ENCODE data around the gene EPB42.
"Not testable (repeated sequence)": the region's sequence is repeated elsewhere in the genome, so short reads cannot be mapped to it uniquely, and the experiment has no call there.

Gene EPB42

DNA sequence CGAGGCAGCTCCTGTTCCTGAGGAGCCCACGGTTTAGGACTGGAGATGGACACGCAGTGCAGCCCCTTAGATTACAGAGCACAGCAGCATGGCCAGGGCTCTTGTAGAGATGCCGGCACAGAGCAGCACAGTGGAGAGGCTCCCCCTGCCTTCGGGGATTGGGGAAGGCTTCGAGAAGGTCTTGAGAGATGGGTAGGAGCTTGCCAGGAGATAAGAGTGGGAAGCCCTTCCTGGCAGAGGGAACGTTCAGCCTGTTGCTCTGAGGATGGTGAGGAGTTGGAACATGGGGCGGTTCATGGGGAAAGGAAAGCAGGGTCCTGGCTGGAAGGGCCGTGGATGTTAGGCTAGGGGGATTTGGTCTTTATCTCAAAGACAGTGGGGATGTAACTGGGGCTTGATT lies 10.0 kb downstream of the EPB42 start:
- DNase-seq, result no peak

- DNase-seq, result no peak
Measured at GRCh38 chr15:43210172-43210745, 10.6 kb downstream of the EPB42 start.

DNA sequence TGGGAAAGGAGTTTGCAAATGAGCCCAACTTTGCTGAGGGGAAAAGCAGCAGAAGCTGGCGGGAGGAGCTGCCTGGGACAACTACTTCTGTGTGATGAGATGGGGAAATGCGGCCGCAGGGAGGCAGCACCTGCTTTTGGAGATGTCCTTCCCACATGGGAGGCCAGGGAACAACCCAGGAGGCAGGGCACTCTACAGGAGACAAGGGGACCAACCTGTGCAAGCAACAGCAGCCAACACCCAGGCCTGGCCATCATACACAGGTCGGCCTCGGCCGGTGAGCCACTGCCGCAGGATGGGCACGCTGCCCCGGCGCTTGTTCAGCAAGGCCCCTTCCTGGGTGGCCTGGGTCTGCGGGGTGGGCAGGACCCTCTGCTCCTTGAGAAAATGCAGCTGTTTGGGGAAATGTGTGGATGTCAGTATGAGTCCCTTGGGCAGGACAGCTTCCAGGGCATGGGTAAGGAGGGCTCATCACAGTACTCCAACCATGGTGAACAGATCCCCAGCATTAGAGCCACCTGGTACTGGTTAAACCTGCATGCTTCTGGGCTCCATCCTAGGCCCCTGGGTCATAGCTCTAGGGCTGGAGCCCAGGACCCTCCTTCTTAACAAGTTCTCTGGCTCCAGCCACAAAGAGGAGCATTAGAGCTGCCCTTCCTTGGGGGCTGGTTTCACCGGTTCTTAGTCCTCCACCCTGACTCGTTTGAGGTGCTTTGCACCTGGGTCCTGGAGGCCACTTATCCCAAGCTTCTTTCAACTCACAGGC lies 11.6 kb downstream of the EPB42 start:
- no peak for DNase-seq

DNA sequence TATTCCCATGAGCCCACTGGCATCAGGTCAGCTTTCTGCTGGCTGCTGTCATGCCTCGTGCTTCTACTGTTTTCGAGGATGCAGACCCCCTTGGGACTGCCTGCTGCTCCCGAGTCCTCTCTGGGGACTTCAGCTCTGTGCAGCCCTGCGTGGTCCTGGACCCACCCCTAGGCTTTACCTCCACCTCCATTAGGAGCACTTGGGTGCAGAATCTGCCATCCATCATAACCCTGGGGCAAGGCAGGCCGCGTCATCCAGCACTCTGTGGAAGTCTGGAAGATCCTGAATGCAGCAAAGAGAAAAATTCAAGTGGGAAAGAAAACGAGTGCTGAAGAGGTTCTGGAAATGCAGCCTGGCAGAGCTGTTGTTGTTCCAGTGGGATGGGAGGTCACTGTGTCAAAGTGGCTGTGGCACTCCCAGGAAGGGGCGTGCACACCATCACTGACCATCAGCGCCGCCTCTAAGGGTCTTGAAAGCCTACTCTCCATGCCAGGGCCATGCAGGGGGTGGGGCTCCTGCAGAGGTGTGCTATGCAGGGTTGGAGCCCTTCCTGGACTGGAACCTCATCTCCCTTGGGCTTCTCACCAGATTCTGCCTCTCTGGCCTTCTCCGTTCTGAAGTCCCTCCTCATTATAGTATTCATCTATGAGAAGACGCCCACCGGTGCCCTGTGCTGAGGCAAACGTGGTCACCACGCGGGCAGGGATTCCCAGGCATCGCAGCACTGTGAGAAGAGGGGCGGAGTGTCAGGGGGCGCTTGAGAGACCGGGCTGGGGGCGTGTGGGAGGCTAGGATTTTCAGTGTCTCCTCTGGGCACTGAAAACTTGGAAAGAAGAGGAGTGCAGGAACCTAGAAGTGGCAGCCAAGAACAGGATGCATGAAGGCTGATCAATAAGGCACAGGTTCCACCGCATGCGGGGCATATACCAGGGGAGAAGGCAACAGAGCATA lies 12.5 kb downstream of the EPB42 start:
- DNase-seq, result no peak

GRCh38 chr15:43207024-43207423 lies 13.8 kb downstream of the EPB42 start:
- DNase-seq, result no peak

DNA sequence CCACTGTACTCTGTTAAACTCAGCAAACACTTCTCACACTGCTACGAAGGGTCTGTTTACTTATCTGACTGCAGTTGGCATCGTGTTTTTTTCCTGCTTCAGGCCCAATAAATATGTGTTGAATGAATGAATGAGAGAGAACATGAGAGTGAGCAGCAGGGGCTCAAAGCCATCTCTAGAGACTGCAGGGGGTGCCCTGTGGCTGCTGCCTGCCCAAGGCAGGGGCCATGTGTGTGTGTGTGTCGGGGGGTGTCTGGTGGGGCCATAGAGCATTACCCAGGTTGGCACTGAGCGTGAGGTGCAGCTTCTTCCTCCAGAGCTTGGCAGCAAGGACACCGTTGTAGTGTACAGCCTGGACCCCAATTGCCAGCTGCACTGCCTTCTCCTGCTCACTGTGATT lies 14.8 kb downstream of the EPB42 start:
- DNase-seq, result no peak

- peak; percentile 12 for DNase-seq
Measured at GRCh38 chr15:43204016-43204901, 16.6 kb downstream of the EPB42 start.

GRCh38 chr15:43199945-43200488 lies 20.8 kb downstream of the EPB42 start:
- DNase-seq, result no peak

- DNase-seq, result no peak
Measured at GRCh38 chr15:43198992-43199391, 21.8 kb downstream of the EPB42 start.

DNA sequence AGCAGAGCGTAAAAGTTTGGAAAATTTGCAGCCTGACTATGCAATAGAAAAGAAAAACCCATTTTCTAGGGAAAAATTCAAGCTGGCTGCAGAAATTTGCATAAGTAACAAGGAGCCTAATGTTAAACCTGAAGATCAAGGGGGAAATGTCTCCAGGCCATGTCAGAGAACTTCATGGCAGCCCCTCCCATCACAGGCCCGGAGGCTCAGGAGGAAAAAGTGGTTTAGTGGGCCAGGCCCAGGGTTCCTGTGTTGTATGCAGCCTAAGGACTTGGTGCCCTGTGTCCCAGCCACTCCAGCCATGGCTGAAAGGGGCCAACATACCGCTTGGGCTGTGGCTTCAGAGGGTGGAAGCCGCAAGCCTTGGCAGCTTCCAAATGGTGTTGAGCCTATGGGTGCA lies 22.3 kb downstream of the EPB42 start:
- DNase-seq, result not testable (repeated sequence)

DNA sequence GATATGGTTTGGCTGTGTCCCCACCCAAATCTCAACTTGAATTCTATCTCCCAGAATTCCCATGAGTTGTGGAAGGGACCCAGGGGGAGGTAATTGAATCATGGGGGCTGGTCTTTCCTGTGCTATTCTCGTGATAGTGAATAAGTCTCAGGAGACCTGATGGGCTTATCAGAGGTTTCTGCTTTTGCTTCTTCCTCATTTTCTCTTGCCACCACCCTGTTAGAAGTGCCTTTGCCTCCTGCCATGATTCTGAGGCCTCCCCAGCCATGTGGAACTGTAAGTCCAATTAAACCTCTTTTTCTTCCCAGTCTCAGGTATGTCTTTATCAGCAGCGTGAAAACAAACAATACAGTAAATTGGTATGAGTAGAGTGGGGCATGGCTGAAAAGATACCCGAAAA lies 23.0 kb downstream of the EPB42 start:
- DNase-seq, result not testable (repeated sequence)

DNA sequence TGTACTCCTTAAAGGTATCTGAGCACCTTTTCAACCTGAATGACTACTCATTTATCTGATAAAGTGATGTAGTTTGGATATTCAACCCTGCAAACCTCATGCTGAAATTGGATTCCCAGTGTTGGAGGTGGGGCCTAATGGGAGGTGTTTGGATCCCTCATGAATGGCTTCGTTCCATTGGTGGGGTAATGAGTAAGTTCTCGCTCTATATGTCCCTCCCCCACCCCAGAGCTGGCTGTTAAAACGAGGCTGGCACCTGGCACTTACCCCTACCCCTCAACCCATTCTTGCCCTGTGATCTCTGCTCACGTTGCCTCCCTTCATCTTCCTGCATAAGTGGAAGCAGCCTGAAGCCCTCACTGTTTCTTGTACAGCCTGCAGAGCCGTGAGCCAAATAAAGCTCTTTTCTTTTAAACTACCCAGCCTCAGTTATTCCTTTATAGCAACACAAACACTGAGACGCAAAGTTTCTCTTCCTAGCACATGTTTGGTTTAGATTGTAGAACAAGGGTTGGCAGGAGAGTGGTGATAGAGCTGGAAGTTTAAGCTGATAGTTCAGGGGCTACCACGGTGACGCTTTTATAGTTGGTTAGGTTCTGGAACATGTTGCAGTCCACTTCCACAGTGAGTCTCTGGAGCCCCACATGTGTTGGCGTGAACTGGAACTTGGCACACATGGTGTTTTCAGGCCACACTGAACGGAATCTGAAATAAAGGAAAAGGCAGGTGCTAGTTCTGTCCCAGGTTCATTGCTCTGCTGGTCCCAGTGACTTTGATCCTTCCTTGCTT lies 23.9 kb downstream of the EPB42 start:
- DNase-seq, result no peak

- DNase-seq, result no peak
Measured at GRCh38 chr15:43194795-43195194, 26.0 kb downstream of the EPB42 start.

DNA sequence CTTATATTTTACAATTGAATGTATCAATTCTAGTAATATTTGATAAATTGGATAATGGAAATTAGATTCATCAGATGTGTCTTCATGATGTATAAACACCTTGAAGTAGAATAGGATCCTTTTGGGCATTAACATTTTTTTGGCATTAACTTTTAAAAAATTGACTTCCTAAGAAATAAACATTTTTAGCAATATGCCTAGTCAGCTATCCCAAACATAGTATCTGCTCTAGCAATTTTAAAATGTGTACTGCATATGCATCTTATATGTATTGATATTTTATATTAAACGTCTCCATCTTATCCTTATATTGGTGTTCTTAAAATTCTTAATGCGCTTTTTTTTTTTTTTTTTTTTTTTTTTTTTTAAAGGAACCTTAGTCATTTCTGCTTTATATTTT lies 27.1 kb downstream of the EPB42 start:
- no peak for DNase-seq

- DNase-seq, result no peak
Measured at GRCh38 chr15:43190178-43190577, 30.6 kb downstream of the EPB42 start.

GRCh38 chr15:43189296-43189695 lies 31.5 kb downstream of the EPB42 start:
- no peak for DNase-seq

DNA sequence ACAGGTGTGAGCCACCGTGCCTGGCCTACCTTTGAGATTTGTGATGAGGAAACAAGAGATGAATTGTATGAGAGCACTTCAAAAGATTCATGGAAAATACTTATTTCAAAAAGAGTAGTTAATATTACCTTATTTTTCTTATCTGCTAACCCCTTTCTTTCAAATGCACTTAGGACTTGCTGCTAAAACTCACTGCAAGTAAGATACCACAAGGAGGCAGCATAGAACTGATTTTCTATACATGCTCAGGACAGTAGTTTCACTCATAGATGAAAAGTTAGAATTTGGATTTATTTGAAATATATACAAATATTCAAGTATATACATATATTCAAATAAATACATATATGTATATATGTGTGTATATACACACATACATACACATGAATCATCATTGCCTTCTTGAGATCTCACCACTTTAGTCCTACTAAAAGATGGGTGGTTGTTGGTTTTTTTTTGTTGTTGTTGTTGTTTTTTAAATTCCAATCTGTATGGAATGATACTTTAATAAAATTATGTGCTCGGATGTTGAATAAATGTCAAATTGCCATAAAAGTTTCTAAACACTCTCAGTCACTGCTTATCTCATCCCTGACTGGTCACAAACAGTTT lies 33.2 kb downstream of the EPB42 start:
- DNase-seq, result peak; percentile 35

GRCh38 chr15:43186003-43186353 lies 34.8 kb downstream of the EPB42 start:
- DNase-seq, result no peak

DNA sequence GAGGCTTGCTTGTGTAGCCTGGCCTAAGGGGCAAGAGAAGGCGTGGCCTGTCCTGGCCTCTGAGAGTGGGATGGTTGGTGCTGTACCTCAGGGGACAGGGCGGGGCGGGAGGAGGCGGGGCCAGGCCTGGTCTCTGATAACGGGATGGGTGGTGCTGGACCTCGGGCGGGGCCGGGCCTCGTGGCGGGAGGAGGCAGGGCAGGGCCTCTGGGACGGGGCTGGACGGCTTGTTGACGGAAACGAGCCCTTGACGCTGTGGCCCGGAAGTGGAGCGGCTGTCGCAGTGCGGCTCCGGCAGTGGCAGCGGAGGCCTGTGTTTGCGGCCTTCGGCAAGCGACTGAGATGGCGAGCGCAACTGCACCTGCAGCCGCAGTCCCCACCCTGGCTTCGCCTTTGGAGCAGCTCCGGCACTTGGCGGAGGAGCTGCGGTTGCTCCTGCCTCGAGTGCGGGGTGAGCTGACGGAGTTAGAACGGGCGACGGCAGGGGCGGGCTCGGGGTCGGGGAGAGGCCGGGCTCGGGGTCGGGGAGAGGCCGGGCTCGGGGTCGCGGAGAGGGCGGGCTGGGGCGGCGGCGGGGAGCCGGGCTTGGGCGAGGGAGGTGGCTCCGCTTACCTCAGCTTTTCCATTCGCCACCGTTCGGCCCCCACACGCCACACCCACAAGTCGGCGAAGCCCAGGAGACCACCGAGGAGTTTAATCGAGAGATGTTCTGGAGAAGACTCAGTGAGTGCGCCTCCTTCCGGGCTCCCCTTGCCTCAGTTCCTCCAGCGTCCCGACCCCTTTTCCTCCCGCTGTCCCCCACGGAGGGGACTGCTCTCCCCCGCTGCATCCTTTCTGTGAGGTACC lies 35.4 kb downstream of the EPB42 start, which contains the start of gene CCNDBP1:
TSS of gene CCNDBP1 (plus strand) at position 247 of the 846 bp plus-strand sequence. CDS start at position 343, 96 bp downstream.
- DNase-seq, result peak; percentile 84
